ENCODE data around the gene C9orf72. TPM values are rescaled to one million over a fixed set of nuclear protein-coding genes. Genes with fewer than 3 reads are reported as not detected.

C9orf72 gene
- polyA plus RNA-seq, 2 of the 4 experiments (the other 2 are of a cell fraction): 4.0 to 16.4 TPM

GRCh38 chr9:27554712-27555111, 18.6 kb downstream of the C9orf72 start:
- WGBS (ENCODE audit: missing lambda C conversion rate): 91% methylated on average over 1 of the region's 1 CpG
- Histone ChIP-seq H3K9me3 (no peaks in the 10 kb centered on the region), H3K27ac (no peak overlapping the region), H3K4me2 (no peak overlapping the region), H3K4me3 (no peak overlapping the region), H3K4me1 (no peaks in the 10 kb centered on the region)
- CTCF ChIA-PET: interaction anchor here (0.7 to 1.2 kb wide), 3 partner anchors 25 to 240 kb away, joined by 3 to 5 read pairs (median 3); partner anchors contain the start of gene MOB3B
- no peak for TF ChIP-seq KDM5A (IDR thresholded peaks at IDR 0.05)
- peak; percentile 84 for TF ChIP-seq MAFK (IDR thresholded peaks at IDR 0.05; ENCODE audit: partially characterized antibody)
- FAIRE-seq (no peak), ATAC-seq (no peak), DNase-seq (ENCODE audit: low read depth in 1 of 2, low spot score in 1 of 2) (no peak)
- POLR2A ChIA-PET: no interaction called here

DNA sequence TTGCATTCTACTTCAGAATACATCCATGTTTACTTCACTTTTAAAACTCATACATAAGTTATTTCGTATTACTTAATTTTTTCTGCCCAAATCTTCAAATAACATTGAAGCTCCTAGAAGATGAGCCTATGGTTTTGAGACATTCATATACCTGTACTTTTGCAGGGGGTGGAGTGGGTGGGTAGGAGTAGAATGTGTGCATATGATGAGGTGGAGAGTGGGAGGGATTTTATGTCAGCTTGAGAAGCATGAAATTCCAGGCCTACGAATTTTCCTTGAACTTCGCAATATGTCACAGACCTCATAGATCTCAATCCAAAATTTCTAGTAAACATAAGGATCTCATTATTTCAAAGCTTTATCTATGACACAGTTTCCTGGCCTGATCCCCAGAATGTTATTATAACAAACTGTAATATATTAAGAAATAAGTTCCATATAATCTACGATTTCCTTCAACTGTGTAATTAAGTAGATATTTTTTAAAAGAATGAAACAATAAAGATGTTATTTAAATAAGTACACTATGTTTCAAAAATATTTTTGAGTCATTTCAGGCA, 24.0 kb downstream of the C9orf72 start:
- 90% methylated on average over 4 of the region's 4 CpGs for WGBS (ENCODE audit: missing lambda C conversion rate)
- ATAC-seq: no peak
- Histone ChIP-seq H3K4me3 (no peak overlapping the region), H3K27ac (no peak overlapping the region), H3K9me3 (no peaks in the 10 kb centered on the region), H3K4me1 (0 out of 3 replicates have a peak, but pooled peaks cover 4% of the 10 kb centered on the region), H3K4me2 (no peak overlapping the region)
- TF ChIP-seq HOXA7 (CRISPR knock-in tag; IDR thresholded peaks at IDR 0.05) (no peak), CBX8 (IDR thresholded peaks at IDR 0.05) (no peak), POLR2A (IDR thresholded peaks at IDR 0.05; ENCODE audit: low read length) (no peak), RARB (CRISPR knock-in tag; IDR thresholded peaks at IDR 0.05) (no peak), HOXB5 (CRISPR knock-in tag; IDR thresholded peaks at IDR 0.05) (no peak), NPAS2 (CRISPR knock-in tag; IDR thresholded peaks at IDR 0.05; ENCODE audit: borderline replicate concordance) (no peak), TFCP2L1 (CRISPR knock-in tag; IDR thresholded peaks at IDR 0.05) (no peak), SREBF2 (IDR thresholded peaks at IDR 0.05) (no peak), FOXS1 (CRISPR knock-in tag; IDR thresholded peaks at IDR 0.05) (no peak), MAX (IDR thresholded peaks at IDR 0.05) (no peak), ESRRA (IDR thresholded peaks at IDR 0.05; ENCODE audit: borderline replicate concordance, low read length) (no peak)
- TF ChIP-seq, protein P1, sequence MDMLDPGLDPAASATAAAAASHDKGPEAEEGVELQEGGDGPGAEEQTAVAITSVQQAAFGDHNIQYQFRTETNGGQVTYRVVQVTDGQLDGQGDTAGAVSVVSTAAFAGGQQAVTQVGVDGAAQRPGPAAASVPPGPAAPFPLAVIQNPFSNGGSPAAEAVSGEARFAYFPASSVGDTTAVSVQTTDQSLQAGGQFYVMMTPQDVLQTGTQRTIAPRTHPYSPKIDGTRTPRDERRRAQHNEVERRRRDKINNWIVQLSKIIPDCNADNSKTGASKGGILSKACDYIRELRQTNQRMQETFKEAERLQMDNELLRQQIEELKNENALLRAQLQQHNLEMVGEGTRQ (IDR thresholded peaks at IDR 0.05): no peak
- TF ChIP-seq, protein P2, sequence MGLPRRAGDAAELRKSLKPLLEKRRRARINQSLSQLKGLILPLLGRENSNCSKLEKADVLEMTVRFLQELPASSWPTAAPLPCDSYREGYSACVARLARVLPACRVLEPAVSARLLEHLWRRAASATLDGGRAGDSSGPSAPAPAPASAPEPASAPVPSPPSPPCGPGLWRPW (IDR thresholded peaks at IDR 0.05): no peak
- TF ChIP-seq, protein P3, sequence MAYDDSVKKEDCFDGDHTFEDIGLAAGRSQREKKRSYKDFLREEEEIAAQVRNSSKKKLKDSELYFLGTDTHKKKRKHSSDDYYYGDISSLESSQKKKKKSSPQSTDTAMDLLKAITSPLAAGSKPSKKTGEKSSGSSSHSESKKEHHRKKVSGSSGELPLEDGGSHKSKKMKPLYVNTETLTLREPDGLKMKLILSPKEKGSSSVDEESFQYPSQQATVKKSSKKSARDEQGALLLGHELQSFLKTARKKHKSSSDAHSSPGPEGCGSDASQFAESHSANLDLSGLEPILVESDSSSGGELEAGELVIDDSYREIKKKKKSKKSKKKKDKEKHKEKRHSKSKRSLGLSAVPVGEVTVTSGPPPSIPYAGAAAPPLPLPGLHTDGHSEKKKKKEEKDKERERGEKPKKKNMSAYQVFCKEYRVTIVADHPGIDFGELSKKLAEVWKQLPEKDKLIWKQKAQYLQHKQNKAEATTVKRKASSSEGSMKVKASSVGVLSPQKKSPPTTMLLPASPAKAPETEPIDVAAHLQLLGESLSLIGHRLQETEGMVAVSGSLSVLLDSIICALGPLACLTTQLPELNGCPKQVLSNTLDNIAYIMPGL (CRISPR knock-in tag; IDR thresholded peaks at IDR 0.05; ENCODE audit: borderline replicate concordance): no peak
- no peak for FAIRE-seq
- POLR2A ChIA-PET: no interaction called here
- DNase-seq (ENCODE audit: low read depth in 1 of 2, low spot score in 1 of 2): no peak
- CTCF ChIA-PET: interaction anchor here (0.6 to 8.5 kb wide), 19 partner anchors 11 to 446 kb away, joined by 3 to 139 read pairs (median 5); partner anchors contain the start of gene MOB3B

DNA sequence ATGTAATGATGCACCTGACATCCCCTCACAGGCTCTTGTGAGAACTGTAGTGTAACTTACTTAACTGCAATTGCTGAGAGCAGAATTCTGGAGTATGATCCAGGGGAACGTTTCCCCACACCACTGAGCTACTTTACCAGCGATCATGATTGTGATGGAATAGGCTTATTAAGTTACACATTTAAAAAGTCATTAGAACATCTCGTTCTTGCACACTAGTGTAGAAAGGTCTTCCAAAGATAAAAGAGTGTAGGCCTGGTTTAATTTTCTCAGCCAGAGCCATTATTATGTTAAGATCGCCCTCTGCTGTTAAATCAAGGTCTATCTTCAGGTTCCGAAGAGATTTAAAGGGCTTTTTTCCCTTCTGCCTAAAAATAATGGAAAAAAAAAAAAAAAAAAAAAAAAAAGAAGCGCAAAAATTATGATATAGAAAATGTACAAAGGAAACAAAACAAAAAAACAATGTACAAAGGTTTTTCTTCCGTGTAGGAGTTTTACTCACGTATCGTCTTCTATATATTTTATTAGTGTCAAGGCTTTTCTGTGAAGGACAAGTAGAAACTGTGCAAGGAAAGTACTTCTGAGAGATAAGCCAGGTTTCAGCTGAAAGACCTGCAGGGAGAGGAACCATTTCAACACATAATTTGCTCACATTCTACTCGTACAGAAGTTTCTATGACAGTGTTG, 25.1 kb downstream of the C9orf72 start:
- H3K9me3 ChIP-seq: no peaks in the 10 kb centered on the region
- H3K4me3 ChIP-seq: no peak overlapping the region
- ChIA-PET POLR2A (interaction anchor here (1.0 kb wide), 1 partner anchor 215 kb away, joined by 4 read pairs; no protein-coding TSS in a partner anchor), CTCF (interaction anchor here (0.6 to 8.5 kb wide), 32 partner anchors 10 to 468 kb away, joined by 3 to 139 read pairs (median 5); partner anchors contain the start of genes IFNK and MOB3B)
- DNase-seq (ENCODE audit: low read depth in 1 of 2, low spot score in 1 of 2): peak in 1 of 2 experiments; percentile 45
- no peak overlapping the region for H3K27ac ChIP-seq
- H3K4me2 ChIP-seq: no peak overlapping the region
- H3K4me1 ChIP-seq: 0 out of 3 replicates have a peak, but pooled peaks cover 4% of the 10 kb centered on the region
- FAIRE-seq: peak; percentile 46
- peak; percentile 74 to 87 for ATAC-seq
- WGBS (ENCODE audit: missing lambda C conversion rate): 35% methylated on average over 10 of the region's 10 CpGs
- no peak for TF ChIP-seq RARB (CRISPR knock-in tag; IDR thresholded peaks at IDR 0.05)
- TF ChIP-seq PHF8 (IDR thresholded peaks at IDR 0.05; ENCODE audit: borderline replicate concordance, low read depth): no peak
- no peak for TF ChIP-seq FOSL2 (IDR thresholded peaks at IDR 0.05)
- TF ChIP-seq FOSL2 (CRISPR knock-in tag; IDR thresholded peaks at IDR 0.05): no peak
- TF ChIP-seq, protein P1 (IDR thresholded peaks at IDR 0.05): no peak
- TF ChIP-seq RAD21 (conservative IDR thresholded peaks at IDR 0.05 in 1 of 2, IDR thresholded peaks at IDR 0.05 in 1 of 2): peak; percentile 77 to 82; a peak in 4 of 5 replicates
- TF ChIP-seq MAFK (IDR thresholded peaks at IDR 0.05; ENCODE audit: partially characterized antibody): no peak
- TF ChIP-seq CTCF (IDR thresholded peaks at IDR 0.05): peak; percentile 74
- TF ChIP-seq KDM5A (IDR thresholded peaks at IDR 0.05): no peak
- TF ChIP-seq E2F6 (IDR thresholded peaks at IDR 0.05; ENCODE audit: borderline replicate concordance, low read depth): no peak
- TF ChIP-seq HEYL (CRISPR knock-in tag; IDR thresholded peaks at IDR 0.05): no peak
- TF ChIP-seq TFCP2L1 (CRISPR knock-in tag; IDR thresholded peaks at IDR 0.05): no peak
- no peak for TF ChIP-seq NPAS2 (CRISPR knock-in tag; IDR thresholded peaks at IDR 0.05; ENCODE audit: borderline replicate concordance)
- TF ChIP-seq, protein P4, sequence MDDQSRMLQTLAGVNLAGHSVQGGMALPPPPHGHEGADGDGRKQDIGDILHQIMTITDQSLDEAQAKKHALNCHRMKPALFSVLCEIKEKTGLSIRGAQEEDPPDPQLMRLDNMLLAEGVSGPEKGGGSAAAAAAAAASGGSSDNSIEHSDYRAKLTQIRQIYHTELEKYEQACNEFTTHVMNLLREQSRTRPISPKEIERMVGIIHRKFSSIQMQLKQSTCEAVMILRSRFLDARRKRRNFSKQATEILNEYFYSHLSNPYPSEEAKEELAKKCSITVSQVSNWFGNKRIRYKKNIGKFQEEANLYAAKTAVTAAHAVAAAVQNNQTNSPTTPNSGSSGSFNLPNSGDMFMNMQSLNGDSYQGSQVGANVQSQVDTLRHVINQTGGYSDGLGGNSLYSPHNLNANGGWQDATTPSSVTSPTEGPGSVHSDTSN (IDR thresholded peaks at IDR 0.05): no peak

Data from A549 (cell line).